Ectodermal cell (in vitro differentiated cells): Measurements from ENCODE around the gene HSF2BP.
"Not testable (repeated sequence)": the region's sequence is repeated elsewhere in the genome, so short reads cannot be mapped to it uniquely, and the experiment has no call there.

ENCODE experiments used
- H3K27ac ChIP-seq: 2 replicates; pipeline ENCODE4 v1.7.0; 2013; ENCODE audit warnings: mild to moderate bottlenecking, low read depth, low read length; ENCODE audit not compliant: insufficient read depth, poor library complexity, severe bottlenecking
- H3K27me3 ChIP-seq: 2 replicates; pipeline ENCODE4 v1.7.0; 2013; ENCODE audit warnings: mild to moderate bottlenecking, low read length; ENCODE audit not compliant: insufficient read depth, control insufficient read depth, poor library complexity, severe bottlenecking
- H3K36me3 ChIP-seq: one replicate; pipeline ENCODE4 v1.7.0; 2013; ENCODE audit warnings: low read length; ENCODE audit not compliant: control insufficient read depth, insufficient read depth
- H3K4me1 ChIP-seq: one replicate; pipeline ENCODE4 v1.7.0; 2013; ENCODE audit warnings: low read length; ENCODE audit not compliant: control insufficient read depth, insufficient read depth
- H3K4me3 ChIP-seq: 2 replicates; pipeline ENCODE4 v1.7.0; 2013; ENCODE audit warnings: low read depth, low read length, control low read depth; ENCODE audit not compliant: insufficient read depth
- H3K9me3 ChIP-seq: 2 replicates; pipeline ENCODE4 v1.7.0; 2013; ENCODE audit warnings: mild to moderate bottlenecking, low read length, moderate library complexity; ENCODE audit not compliant: control insufficient read depth
- whole genome bisulfite sequencing, 2 experiments: methylation state at CpG; one replicate each; pipeline ENCODE4 v1.1.7; 2013; ENCODE audit warnings: missing lambda C conversion rate in 2 of 2; 5-methylcytosine and 5-hydroxymethylcytosine counted together

The HSF2BP gene

GRCh38 chr21:43622796-43623195, 36.5 kb downstream of the HSF2BP start:
- Histone ChIP-seq H3K27me3 (no peaks in the 10 kb centered on the region), H3K36me3 (no peaks in the 10 kb centered on the region), H3K27ac (no peak overlapping the region), H3K9me3 (no peaks in the 10 kb centered on the region), H3K4me1 (no peaks in the 10 kb centered on the region), H3K4me3 (no peak overlapping the region)
- 88 to 90% methylated on average over 2 of the region's 2 CpGs for WGBS, 2 experiments

- H3K4me1 ChIP-seq: no peaks in the 10 kb centered on the region
- 87 to 92% methylated on average over 4 of the region's 4 CpGs for WGBS, 2 experiments
- no peaks in the 10 kb centered on the region for H3K36me3 ChIP-seq
- H3K27ac ChIP-seq: no peak overlapping the region
- H3K9me3 ChIP-seq: no peaks in the 10 kb centered on the region
- H3K4me3 ChIP-seq: no peak overlapping the region
- no peaks in the 10 kb centered on the region for H3K27me3 ChIP-seq
Measured at GRCh38 chr21:43619856-43620255, 39.4 kb downstream of the HSF2BP start.

GRCh38 chr21:43619344-43619743, 39.9 kb downstream of the HSF2BP start:
- no peak overlapping the region for H3K4me3 ChIP-seq
- no peaks in the 10 kb centered on the region for H3K27me3 ChIP-seq
- no peaks in the 10 kb centered on the region for H3K9me3 ChIP-seq
- no peak overlapping the region for H3K27ac ChIP-seq
- 95% methylated on average over 4 of the region's 4 CpGs for WGBS, 2 experiments
- no peaks in the 10 kb centered on the region for H3K4me1 ChIP-seq
- no peaks in the 10 kb centered on the region for H3K36me3 ChIP-seq

- Histone ChIP-seq H3K27me3 (no peaks in the 10 kb centered on the region), H3K4me1 (no peaks in the 10 kb centered on the region), H3K27ac (no peak overlapping the region), H3K36me3 (no peaks in the 10 kb centered on the region), H3K9me3 (no peaks in the 10 kb centered on the region), H3K4me3 (no peak overlapping the region)
- 97% methylated on average over 4 of the region's 4 CpGs for WGBS, 2 experiments
Measured at GRCh38 chr21:43618940-43619339, 40.3 kb downstream of the HSF2BP start.

GRCh38 chr21:43616861-43617260, 42.4 kb downstream of the HSF2BP start:
- not testable (repeated sequence) for H3K36me3 ChIP-seq, H3K4me3 ChIP-seq, H3K27me3 ChIP-seq, H3K27ac ChIP-seq, H3K9me3 ChIP-seq, H3K4me1 ChIP-seq
- WGBS, 2 experiments: 89 to 100% methylated on average over 1 of the region's 3 CpGs

- Histone ChIP-seq H3K27me3 (no peaks in the 10 kb centered on the region), H3K27ac (no peak overlapping the region), H3K4me3 (no peak overlapping the region), H3K4me1 (no peaks in the 10 kb centered on the region), H3K9me3 (no peaks in the 10 kb centered on the region), H3K36me3 (no peaks in the 10 kb centered on the region)
- WGBS, 2 experiments: 96 to 98% methylated on average over 5 of the region's 5 CpGs
Measured at GRCh38 chr21:43614839-43615238, 44.4 kb downstream of the HSF2BP start.

- no peaks in the 10 kb centered on the region for H3K27me3 ChIP-seq
- H3K36me3 ChIP-seq: no peaks in the 10 kb centered on the region
- WGBS, 2 experiments: 93 to 95% methylated on average over 8 of the region's 8 CpGs
- H3K27ac ChIP-seq: no peak overlapping the region
- H3K9me3 ChIP-seq: no peaks in the 10 kb centered on the region
- no peak overlapping the region for H3K4me3 ChIP-seq
- H3K4me1 ChIP-seq: no peaks in the 10 kb centered on the region
Measured at GRCh38 chr21:43613755-43614638, 45.3 kb downstream of the HSF2BP start.

GRCh38 chr21:43611598-43612369, 47.5 kb downstream of the HSF2BP start:
- Histone ChIP-seq H3K4me1 (no peaks in the 10 kb centered on the region), H3K9me3 (no peaks in the 10 kb centered on the region), H3K27ac (no peak overlapping the region), H3K4me3 (no peak overlapping the region), H3K27me3 (no peaks in the 10 kb centered on the region), H3K36me3 (no peaks in the 10 kb centered on the region)
- WGBS, 2 experiments: 48 to 50% methylated on average over 8 of the region's 8 CpGs

- Histone ChIP-seq H3K4me3 (no peak overlapping the region), H3K27me3 (no peaks in the 10 kb centered on the region), H3K36me3 (no peaks in the 10 kb centered on the region), H3K4me1 (no peaks in the 10 kb centered on the region), H3K9me3 (no peaks in the 10 kb centered on the region), H3K27ac (no peak overlapping the region)
- WGBS, 2 experiments: 84 to 85% methylated on average over 8 of the region's 8 CpGs
Measured at GRCh38 chr21:43609501-43610340, 49.6 kb downstream of the HSF2BP start.

GRCh38 chr21:43608664-43609063, 50.6 kb downstream of the HSF2BP start:
- H3K4me3 ChIP-seq: no peak overlapping the region
- H3K4me1 ChIP-seq: no peaks in the 10 kb centered on the region
- no peaks in the 10 kb centered on the region for H3K27me3 ChIP-seq
- no peaks in the 10 kb centered on the region for H3K9me3 ChIP-seq
- H3K36me3 ChIP-seq: no peaks in the 10 kb centered on the region
- H3K27ac ChIP-seq: no peak overlapping the region
- 91 to 93% methylated on average over 2 of the region's 2 CpGs for WGBS, 2 experiments
